ENCODE results near the gene ZNF281.
"Not testable (repeated sequence)": the region's sequence is repeated elsewhere in the genome, so short reads cannot be mapped to it uniquely, and the experiment has no call there.

Gene ZNF281

DNA sequence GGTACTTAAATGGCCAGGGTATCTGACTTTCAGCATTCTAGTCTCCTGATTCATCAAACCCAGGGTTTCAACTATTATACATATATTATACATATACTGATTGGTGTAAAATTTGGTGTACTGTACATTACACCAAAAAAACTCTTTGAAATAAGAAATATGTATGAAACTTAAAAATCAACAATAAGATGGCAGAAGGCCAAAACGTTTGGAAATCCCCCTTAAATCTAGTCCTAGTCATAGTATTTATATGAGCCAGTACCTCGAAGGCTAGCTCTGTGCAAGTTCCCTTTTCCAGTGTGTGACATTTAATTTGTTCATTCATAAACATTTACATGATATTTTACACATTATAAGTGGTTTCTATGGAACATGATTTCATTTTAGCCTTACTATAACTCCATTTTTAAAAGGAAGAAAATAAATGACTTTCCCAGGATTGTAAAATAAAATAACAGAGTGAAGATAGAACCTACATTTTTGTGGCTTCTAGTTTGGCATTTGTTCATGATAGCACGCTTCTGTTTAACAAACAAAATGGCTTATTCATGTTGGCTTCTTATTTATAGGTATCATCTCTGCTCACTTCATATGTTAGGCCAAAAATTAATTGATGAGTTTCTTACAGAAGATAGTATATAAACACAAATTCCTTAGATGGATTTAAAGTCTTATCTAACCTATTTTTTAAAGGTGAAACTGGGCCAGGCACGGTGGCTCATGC lies 18.8 kb upstream of the ZNF281 start:
- no peak for DNase-seq

DNA sequence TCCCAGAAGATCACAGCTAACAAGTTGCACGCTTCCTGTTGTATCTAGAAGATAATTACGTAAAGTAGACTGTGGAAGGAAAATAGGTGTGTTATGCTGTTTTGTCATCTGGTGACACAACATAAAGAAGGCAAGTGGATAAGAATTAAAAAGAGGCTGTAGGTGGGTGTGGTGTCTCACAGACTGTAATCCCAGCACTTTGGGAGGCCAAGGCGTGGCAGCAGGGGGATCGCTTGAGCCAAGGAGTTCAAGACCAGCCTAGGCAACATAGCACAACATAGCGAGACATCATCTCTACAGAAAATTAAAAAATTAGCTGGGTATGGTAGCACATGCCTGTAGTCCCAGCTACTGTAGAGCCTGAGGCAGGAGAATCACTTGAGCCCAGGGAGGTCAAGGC lies 17.9 kb upstream of the ZNF281 start:
- DNase-seq = no peak

DNA sequence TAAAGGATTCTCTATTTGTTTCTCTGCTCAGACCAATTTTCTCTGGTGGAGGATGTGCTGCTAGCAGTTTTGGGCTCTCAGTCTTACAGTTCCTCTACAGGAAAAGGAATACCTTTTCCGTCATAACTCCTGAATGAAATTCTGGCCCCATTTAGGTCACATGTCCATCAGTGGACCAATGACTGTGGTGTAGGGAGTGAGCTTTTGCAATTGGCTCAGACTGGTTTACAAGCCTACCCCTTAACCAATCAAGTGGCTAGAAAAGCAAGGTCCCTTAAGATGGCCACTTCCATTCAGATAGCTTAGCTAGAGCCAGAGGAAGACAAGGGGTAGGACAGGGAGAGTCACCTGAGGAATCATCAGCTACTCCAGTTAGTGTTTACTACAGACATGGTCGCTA lies 16.4 kb upstream of the ZNF281 start:
- DNase-seq = no peak

DNA sequence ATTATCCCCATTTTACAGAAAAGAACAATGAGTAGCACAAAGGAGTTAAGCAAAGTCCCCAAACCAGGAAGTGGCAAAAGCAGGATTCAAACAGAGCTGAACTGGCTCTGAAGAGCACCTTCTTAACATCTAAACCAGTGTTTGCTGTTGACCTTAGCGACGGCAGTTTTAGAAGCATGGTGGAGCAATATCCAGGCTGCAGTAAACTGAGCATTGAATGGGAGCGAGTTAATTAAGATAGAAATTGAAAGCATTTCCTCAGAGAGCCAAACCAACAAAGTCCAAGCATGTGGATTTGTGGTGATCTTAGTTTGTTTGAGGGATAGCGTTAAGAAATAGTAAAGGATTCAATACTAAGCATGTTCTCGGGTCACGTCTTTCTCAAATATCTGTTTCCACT lies 13.4 kb upstream of the ZNF281 start:
- no peak for DNase-seq

DNA sequence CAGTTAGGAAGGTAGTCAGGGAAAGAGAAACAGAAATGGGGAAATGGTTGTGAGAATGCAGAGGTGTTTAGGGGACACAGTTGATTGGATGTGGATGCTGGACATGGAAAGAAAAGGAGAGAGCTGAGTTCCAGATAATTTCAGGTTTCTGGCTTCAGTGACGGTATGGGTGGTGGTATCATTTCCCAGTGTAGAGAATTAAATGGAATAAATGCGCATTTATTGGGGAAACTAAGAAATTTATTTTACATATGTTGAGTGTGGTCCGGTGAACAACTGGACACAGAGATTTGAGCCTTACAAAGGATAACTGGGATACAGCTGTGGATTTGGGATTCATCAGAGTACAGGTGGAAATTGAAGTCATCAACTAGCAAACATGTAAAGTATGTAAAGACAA lies 12.4 kb upstream of the ZNF281 start:
- no peak for DNase-seq

DNA sequence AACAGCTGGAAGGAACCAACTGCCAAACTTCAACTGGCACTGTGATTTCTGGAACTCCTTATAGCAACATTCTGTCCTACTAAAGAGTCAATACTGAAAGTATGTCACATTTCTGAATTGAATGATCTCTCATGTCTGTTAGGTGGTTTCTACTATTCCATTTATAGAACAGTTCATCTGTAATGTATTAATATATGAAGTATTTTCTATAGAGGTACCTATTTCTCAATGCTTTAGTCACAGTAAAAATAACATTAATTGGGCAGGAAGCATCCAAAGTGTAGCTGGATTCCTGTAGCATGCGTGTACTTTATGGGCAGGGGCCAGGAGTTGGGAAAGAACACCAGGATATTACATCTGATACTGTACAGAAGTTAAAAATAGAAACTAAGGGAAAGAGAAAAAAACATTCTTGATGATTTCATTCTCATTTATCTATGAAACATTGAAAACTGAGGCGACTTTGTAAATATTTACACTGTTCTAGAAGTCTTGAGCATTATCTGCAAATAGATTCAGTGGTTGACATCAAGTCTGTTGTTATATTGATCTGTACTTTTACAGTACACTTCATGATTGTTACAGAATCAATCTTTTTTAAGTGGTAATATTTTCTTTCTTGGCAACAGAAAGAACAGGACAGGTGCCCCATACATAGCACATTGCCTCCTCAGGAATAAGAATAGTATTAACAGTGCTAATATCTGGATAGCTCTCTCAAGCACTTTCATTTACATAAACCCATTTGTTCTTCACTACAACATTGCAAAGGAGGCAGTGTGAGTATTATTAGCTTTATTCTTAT lies 6.2 kb upstream of the ZNF281 start:
- DNase-seq = no peak

DNA sequence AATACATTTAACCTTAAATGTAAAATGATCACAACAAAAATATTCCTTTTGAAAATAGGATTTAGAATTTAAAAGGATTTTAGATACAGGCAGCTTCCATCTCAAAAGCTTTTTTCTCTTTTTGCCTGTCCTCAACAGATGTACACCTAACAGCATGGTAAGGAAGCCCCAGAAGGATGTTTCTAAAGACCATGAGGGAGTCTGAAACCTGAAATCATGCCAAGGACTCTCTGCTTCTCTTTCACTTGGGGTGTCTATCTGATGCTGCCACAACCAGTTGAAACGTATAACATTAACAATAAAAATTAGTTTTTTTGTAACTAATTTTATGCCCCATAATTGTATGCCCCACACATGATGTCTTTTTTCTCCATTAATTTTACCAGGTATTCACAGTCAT lies 5.4 kb upstream of the ZNF281 start:
- no peak for DNase-seq

DNA sequence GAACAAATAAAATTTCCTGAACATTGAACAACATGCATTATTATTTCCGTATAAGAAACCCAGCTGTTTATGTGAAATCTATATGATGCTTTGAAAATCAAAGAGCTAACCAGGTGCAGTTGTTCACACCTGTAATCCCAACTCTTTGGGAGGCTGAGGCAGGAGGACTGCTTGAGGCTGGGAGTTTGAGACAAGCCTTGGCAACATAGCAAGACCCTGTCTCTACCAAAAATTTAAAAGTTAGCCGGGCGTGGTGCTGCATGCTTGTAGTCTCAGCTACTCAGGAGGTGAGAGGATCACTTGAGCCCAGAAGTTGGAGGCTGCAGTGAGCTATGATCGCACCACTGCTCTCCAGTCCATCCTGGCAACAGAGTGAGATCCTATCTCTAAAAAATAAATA lies 4.8 kb upstream of the ZNF281 start:
- no peak for DNase-seq

DNA sequence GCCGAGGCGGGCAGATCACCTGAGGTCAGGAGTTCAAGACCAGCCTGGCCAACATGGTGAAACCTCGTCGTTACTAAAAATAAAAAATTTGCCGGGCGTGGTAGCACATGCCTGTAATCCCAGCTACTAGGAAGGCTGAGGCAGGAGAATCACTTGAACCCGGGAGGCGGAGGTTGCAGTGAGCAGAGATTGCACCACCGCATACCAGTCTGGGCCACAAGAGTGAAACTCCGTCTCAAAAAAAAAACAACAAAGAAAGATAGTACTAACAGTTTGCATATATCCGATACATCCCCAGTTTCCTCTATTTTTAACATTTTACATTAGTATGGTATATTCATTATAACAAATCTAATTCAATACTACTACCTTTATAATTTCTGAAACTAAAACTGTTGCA lies 3.9 kb upstream of the ZNF281 start:
- not testable (repeated sequence) for DNase-seq

DNA sequence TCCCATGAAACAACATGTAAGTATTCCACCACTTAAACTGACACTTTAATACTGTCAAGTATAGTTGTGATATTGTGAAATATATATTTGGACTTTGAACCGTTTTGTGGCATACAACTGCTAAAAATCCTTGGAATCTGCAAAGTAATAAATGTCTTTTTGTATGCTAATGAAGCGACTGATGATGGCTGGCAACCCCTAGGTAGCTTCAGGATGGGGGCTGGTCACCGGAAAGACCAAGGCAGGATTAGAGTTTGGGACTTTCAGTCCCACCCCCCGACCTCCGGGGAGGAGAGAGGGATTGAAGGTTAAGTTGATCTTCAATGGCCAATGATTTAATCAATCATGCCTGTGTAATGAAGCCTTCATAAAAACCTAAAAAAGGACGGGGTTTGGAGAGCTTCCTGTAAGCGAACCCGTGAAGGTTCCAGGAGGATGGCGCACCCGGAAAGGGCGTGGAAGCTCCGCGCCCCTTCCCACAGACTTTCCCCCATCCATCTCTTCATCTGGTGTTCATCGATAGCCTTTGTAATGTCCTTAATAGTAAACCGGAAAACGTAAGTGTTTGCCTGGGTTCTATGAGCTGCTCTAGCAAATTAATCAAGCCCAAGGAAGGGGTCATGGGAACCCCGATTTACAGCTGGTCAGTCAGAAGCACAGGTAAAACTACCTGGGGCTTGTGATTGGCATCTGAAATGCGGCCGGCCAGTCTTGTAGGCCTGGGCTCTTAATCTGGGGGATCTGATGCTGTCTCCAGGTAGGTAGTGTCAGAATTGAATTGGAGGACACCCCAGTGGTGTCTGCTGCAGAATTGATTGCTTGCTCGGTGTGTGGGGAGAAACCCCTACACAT lies 1.8 kb upstream of the ZNF281 start:
- no peak for DNase-seq

DNA sequence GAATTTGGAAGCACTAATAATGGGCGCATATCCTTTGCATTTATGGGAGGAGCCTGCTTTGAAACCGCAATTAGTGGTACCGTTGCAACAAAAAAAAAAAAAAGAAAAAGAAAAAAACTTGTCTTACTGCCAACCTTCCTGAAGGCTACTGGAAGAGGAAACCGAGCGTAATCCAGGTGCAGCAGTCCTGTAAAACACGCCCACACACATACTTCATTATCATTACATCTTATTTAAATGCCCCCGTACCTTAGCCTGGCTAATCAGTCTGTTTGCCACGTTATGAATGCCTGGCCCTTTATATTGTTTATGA lies 686 bp upstream of the ZNF281 start:
- no peak for DNase-seq

DNA sequence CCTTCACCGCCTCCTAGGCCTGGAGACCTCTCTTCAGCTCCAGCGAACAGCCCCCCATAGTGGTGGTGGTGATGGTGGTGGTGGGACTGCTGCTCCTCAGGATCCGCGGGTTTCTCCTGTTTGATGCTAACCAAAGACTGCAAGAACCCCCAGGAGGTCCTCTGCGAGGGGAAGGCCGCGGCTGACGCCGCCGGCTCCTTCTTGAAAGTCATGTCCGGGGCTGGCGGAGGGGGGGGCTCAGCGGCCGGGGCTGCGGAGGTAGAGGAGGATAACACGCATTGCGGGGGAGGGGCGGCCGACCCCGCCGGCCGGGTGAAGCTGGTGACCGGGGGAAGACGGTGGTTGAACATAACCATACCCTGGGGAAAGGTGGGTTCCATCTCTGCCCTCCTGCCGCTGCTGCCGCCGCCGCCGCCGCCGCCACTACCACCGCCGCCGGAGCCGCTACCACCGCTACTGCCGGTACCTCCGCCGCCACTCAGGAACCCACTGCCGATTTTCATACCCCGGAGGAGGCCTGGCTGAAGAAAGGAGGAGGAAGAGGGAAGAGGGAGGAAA lies 554 bp downstream of the ZNF281 start:
- DNase-seq = no peak

DNA sequence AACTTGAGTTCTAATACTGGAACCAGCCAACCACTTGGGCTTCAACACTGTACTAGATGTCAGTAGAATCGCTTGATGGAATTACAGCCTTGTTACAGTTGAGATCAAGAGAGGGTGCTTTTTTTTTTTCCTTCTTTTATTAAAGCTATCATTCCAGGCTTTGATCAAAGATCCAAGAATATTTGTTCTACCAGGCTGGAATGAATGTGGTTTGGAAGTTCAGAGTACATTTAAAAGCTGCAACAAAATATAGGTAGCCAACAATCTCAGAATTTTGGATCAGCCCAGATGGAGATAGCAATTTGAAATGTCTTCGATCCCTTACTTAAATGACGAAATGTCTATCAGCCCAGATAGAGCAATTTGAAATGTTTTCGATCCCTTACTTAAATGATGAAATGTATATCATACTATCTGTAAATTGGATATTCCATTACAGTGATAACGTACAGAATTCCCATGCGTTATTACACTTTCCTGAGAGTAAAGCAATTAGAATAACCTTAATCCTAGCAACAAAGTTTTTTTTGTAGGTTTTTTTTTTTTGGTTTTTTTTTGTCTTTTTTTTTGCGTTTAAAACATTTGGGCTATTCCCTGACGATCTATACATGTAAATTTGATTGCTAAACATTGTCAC lies 3.6 kb downstream of the ZNF281 start:
- DNase-seq = no peak

DNA sequence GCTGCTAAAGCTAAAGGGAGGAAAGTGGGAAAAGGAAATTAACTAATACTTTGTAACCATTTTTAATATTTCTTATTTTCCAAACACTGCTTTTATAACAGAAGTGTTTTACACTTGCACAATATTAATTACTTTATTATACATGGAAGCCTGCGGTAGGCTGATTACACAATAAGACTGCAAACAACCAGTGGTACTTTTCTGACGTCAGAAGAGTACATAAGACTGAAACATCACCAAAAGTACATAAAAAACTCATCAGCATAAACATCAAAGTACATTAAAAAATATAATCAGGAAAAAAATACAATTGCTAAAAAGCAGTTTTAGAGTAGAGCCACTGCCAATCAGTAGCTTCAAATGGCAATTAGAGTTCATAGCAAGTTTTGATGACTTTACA lies 4.6 kb downstream of the ZNF281 start:
- no peak for DNase-seq

DNA sequence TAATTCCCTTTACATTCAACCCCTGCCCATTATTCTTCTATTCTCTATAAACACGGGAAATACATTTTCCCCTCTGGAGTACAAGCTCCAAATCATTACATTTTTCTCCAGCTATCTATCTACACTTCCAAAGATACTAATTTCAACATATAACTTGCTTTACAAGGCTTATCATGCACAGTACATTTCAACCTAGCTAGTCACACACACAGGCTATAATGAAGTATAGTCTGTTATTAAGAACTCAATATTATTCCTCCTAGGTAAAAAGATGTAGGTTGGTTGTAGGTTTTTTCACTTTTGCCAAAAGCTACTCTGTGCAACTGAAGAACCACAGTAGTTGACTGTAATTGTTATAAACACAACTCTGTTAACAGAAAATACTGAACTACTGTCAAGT lies 8.1 kb downstream of the ZNF281 start:
- DNase-seq = no peak

DNA sequence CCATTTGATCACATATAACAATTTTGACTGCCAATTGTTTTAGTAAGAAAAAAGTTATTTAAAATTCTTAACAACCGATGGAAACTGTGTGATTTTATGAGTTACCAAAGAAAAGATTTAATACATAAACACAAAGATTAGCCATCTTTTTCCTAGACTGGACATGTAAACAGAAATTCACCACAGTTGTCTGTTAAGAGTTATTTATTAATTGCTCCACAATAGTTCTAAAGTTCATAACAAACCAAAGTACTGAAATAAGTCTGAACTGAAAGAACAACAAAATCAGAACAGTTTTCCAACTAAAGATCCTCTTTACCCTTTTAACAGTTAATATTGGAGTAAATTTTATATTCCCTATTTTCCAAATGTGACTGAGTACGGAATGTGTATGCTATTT lies 8.6 kb downstream of the ZNF281 start:
- DNase-seq = no peak

DNA sequence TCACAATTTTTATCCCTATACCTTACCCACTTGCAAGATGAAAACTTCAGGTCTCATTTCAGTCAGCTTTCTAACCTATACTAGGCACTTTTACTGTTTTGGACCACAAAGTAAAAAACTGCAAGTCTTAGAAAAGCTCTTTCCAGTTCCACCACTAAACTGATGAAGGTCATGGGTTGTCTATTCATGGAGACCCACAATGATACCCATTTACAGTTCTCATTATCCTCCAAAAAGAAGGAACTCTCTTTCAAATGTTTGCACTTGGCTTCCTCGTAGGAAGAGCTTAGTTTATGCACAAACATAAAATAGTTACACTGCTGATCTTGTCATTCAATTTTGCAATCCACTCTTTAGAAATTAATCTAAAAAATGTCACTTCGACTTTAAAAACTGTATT lies 9.3 kb downstream of the ZNF281 start:
- DNase-seq = no peak

DNA sequence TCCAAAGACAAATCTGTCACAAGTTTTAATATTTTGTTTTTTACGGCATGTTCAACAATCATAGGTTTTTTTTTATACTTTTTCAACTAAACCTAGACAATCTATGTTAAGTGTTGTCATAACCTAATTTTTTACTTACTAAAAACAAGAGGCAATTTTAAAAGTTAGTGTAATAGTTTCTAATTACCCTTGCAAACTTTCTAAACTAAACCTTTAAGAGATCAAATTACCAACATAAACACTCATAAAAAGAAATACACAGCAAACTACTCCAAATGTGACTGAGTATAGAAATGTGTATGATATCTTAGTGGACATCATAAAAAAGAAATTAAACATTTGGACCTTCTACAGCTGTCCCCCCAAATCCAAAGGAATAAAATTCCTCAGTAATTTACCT lies 10.0 kb downstream of the ZNF281 start:
- no peak for DNase-seq

DNA sequence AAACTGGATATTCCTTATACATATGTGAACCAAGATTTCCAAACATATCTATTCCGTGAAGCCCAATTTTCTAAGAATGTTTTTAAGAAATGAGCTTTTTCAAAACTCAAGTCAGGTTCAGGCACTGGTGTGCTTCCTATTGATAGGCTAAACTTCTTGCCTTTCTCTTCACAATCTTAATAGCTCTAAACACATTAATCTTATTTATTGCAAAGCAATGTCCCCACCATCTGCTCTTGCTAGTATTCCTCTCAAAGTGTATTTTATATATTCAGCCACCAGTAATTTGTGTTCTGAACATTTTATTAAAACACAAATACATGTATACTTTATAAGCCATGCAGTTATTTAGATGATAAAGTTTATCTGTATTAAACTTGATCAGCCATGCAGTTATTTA lies 11.5 kb downstream of the ZNF281 start:
- no peak for DNase-seq

DNA sequence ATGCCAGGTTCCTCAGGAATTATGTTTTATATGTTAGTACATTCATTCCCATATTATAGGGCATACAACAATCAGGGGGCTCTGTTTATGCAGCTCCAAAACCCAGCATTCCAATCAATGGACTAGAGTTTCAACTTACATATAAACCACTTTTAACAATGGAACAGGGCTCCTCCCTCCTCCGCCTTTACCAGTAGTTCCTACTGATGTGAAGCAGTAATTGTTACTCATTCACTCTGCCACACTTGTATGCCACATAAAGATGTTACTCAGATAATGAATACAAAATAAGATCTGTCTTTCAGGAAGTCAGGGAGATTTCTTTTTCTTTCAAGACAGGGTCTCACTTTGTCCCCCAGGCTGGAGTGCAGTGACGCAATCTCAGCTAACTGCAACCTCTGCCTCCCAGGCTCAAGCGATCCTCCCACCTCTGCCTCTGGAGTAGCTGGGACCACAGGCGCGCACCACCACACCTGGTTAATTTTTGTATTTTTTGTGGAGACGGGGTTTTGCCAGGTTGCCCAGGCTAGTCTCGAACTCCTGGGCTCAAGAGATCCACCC lies 17.1 kb downstream of the ZNF281 start:
- no peak for DNase-seq

DNA sequence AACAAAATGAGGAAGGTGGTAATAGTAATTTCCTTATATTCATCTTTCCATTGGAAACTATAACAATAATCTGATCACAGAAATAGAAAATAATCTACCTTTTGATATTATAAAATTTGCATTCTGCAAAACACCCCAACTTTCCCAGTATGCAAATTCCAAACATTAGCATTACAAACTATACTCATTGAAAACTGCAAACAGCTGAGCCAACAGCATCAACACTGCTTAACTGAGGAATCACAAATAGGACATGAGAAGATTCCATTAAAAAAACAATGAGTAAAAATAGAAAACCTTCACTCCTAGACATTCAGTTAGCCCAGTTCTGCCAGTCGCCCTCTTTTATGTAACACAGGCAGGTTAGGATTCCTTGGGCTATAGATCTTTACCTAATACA lies 18.1 kb downstream of the ZNF281 start:
- DNase-seq = no peak

DNA sequence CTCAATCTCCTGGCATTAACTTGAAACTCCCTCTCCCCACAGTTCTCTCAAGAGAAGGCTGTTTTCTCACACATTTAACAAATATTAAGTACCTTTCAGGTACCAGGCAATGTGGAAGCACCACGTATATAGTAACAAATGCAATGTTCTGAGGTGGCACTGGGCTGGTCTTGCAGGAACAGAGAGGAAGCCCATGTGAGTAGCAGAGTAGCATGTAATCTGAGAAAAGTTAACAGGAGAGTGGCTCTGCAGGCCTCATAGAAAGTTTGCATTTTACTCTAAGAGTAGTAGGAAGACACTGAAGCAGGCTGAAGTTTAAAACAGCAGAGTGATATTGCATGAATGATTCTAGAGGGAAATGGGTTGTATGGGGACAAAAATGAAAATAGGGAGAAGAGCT lies 21.0 kb downstream of the ZNF281 start:
- no peak for DNase-seq

DNA sequence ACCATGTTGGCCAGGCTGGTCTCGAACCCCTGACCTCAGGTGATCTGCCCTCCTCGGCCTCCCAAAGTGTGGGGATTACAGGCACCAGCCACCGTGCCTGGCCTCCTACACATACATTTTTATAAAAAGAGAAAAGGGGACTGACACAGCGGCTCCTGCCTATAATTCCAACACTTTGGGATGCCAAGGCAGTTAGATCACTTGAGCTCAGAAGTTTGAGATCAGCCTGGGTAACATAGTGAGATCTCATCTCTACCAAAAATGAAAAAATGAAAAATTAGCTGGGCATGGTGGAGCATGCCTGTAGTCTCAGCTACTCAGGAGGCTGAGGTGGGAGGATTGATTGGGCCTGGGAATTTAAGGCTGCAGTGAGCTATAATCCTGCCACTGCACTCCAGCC lies 23.4 kb downstream of the ZNF281 start:
- DNase-seq = no peak

All from GF-D8 (cell line).